Stimulated activated CD8-positive, alpha-beta memory T cell treated with anti-CD3 and anti-CD28 coated beads, Interleukin-7, amount 100 ng/mL, for 4 hours (primary cell): ENCODE results near the gene CMTM3.
"Not testable (repeated sequence)": the region's sequence is repeated elsewhere in the genome, so short reads cannot be mapped to it uniquely, and the experiment has no call there.

ENCODE experiments used
- DNase-seq, 2 donors: peaks; one replicate each; pipeline ENCODE4 v3.0.0-alpha.2; 2020; ENCODE audit warnings: low read depth in 2 of 2

The CMTM3 gene

DNA sequence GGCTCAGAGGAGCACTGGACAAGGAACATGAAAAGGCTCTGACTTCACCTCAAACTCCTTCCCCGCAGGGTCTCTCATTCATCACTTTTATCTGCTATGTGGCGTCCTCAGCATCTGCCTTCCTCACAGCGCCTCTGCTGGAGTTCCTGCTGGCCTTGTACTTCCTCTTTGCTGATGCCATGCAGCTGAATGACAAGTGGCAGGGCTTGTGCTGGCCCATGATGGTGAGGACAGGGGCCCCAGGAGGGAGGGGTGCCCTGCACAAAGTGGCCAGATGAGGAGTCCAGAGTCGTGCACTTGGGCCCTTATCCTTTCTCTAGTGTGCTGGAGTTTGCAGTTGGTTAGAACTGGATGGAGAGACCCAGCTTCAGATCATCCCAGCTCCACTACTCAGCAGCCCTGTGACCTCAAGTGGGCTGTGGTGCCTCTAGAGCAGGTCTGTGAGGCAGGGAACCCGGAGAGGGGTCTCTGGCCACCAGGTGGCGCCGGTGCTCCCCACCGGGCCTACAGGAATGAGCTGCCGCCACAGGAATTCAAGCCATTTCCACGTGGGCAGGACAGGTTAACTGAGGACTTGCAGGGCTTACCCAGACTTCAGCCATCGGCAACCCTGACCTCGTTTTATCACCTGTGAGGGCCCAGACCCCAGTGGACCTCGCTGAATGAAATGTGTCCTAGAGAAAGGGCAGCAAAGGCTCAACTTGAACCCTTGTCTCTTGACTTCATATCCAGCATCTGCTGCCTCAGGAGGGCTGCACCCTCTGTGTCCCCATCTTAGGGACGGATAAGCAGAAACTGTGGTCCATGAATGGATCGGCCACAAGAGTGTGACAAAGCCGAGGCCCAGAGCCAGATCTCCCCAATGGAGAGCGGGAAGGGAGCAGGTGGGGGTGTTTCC lies 4.0 kb downstream of the CMTM3 start:
- DNase-seq: peak; percentile 60 to 76

DNA sequence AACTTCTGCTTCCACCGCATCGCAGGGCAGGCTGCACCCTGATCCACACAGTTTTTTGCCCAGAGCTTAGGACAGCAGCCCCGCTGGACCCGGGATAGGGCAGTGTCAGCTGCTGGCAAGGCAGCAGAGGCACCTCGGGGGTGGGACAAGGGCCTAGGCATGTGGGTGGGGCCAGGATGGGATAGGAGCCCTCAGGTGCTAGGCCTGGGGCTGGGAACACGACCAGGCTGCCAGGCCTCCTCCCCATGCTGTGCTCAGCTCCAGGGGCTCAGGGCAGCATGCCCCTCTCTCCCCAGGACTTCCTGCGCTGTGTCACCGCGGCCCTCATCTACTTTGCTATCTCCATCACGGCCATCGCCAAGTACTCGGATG lies 4.6 kb downstream of the CMTM3 start:
- DNase-seq: no peak

DNA sequence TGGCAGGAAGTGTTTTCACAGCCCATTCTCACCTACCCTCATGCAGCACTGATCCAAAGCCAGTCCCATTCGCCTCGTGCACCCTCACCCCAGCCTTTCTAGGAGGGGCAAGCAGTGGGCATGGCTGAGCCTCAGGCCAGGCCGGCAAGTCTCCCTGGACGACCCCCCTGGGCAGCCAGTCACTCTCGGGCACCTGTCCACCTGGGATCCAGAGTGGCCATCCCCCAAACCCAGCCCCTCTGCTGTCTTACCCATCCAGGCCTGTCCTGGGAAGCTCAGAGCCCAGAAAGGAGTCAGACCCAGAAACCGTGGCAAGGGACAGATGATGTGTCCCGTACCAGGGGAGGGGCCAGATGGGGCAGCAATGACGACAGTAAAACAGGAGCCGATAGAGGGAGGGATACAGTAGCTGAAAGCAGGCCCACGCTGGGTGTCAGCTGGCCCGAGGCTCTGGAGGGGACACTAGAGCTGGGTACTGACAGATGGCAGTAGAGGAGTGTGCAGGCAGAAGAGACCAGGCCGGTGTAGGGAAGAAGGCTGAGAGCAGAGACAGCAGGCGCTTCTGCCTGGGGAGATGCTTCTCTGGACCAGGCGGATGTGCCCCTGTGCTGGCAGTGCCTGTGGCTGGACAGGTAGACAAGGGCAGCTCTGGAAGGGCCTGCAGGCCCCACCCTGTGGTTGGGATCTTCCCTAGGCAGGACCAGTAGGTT lies 5.8 kb downstream of the CMTM3 start:
- no peak for DNase-seq

DNA sequence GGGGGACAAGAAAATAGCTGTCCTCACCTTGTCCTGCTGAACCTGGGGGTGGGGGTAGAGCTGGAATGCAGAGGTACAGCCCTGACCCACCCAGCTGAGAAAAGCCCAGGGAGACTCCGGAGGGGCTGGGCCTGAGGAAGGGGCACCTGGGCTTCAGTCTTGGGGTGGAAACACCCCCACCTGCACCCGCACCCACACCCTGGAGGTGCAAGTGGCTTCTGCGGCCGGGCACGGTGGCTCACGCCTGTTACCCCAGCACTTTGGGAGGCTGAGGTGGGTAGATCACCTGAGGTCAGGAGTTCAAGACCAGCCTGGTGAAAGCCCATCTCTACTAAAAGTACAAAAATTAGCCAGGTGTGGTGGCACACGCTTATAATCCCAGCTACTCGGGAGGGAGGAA lies 7.4 kb downstream of the CMTM3 start:
- DNase-seq: not testable (repeated sequence)

DNA sequence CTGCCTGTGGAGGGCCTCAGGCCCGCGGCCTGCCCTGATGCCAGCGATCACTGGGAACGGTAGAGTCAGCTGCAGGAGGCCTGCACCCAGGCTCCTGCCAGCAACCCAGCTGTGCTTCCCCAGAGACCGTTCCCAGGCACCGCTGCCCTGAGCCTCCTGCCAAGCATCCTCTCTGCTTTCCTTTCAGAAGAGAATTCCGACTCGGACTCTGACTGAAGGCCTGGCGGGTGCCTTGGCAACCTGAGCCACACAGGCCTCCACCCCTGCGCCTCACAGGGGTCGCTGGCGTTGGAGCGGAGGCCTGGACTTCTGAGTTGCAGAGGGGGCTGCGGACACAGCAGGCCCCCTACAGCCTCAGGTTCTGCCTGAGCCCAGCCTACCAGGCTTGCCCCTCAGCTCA lies 7.9 kb downstream of the CMTM3 start:
- no peak for DNase-seq

DNA sequence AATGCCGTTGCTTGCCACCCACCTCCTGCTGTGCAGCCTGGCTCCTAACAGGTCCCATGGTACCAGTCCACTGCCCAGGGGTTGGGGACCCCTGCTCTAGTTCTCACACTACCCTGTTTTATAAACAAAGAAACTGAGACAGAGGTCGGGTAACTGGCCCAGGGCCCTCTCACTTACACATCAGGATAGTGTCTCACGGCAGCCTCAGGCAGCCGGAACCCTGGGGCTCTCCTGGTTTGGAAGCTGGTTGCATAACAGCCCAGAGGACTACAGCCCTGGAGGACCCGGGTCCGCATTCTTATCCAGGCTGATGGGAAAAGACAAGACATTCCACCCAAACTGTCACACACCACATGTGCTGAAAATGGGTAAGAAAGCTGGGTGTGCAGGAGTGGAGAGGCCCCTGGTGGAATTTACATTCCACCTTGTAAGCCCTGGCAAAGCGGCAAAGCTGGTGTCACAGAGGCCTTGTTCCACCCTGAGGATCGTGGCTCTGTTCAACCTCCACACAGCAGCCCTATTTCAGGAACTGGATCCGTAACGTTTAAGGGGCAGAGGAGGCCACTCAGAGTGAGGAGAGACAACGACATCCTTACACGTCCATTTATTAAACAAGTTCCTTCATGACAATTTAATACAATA lies 9.8 kb downstream of the CMTM3 start:
- DNase-seq: no peak

DNA sequence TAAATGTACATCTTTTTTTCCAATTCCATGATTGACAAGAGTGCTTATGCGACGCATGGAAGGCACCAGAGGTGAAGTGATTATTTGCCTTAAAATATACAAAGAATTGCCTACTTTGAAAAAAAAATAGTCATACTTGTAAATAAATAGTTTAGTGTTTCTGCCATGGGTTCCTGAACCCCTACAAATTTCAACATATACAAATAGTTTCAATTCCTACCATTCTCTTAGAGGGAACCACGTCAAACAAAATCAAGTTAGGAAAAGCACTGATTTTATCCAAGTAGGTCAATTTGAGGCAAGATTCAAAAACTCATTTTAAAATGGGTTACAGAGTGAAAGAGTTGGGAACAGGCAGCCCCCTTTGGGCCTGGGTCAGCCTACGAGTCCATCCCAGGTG lies 11.7 kb downstream of the CMTM3 start:
- no peak for DNase-seq

DNA sequence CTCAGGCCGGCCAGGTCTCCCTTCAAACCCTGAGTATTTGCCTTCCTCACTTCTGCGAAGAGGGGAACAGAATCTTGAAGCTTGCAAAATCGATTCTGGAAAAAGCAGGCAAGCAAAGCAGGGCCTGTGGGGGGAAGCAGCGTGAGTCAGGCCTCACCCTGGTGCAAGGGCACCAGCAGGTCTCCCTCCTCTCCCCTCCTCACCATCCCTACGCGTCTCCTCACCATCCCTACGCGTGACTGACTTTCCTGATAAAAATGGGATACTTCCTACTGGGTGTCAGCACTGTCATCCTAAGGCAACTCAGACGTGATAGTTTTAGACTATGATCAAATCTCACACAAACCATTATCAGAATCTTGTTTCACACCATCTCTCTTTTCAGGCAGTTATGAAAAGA lies 12.1 kb downstream of the CMTM3 start:
- DNase-seq: no peak

DNA sequence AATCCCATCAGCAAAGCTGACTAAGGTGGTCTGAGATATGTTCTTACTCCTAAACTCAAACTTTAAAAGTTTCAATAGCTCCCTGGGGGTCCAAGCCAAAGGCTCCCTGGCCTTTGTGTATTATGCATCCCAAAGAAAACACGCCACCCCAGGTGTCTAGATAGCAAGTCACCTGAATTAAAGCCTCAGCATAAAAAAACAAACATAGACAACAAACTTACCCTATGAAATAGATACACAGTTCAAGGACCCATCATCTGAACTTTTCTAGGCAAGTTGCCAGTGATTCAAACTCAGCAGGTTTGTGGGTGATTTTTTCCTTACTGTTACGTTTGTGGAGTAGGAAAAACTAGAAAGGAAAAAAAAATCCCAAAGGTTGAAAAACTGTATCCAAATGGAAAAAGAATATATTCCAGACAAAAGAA lies 12.5 kb downstream of the CMTM3 start:
- no peak for DNase-seq

DNA sequence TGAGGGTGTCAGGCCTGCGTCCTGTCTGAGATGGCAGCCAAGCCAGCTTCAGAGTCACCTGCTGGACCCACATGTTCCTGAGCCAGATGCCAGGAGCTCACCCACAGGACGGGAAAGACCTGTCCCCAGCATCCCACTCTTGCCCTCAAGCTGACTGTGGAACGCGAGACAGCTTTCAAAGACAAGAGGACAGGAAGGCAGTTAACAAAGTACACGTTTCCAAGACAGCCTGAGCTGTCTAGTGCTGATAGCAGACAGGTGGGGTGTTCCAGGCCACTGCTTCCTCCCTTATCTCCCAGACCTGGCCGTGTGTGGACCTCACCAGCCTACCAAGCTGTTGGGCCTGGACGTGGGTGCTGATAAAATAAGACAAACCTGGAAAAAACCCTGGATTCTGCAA lies 13.2 kb downstream of the CMTM3 start:
- no peak for DNase-seq

DNA sequence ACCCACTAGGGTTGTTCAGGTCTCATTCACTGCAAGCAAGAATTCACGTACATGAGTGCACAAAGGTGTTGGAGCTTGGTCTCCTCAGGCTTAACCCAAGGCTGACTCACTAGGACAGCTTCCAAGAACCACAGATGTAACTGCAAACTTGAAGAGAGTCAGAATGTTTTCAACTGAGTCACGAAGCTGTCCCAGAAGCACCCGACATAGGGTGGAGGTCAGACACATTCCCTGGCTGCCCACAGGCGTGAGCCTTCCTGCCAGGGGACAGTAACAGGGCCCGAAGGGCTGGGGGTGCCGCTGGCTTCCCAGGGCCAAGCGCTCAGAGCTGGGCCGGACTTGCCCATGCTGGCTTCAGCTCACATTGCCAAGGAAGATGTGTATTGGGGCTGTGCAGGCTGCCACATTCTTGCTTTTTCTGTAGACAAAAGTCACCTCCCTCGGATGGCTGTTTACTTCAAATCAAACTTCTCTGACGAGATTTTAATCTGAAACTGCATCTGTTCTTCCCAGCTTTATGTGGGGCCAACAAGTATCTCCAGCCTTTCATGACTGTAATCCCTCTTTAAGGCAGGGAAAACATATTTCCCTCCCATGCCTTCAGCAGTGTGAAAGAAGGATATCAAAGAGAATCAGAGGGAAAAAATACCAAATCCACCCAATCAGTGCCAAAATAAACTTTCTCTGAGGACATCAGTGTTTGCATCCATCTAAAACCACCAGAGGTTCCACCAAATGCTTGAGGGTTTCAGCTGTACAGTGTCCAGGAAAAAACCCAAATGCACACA lies 14.3 kb downstream of the CMTM3 start:
- DNase-seq: no peak

DNA sequence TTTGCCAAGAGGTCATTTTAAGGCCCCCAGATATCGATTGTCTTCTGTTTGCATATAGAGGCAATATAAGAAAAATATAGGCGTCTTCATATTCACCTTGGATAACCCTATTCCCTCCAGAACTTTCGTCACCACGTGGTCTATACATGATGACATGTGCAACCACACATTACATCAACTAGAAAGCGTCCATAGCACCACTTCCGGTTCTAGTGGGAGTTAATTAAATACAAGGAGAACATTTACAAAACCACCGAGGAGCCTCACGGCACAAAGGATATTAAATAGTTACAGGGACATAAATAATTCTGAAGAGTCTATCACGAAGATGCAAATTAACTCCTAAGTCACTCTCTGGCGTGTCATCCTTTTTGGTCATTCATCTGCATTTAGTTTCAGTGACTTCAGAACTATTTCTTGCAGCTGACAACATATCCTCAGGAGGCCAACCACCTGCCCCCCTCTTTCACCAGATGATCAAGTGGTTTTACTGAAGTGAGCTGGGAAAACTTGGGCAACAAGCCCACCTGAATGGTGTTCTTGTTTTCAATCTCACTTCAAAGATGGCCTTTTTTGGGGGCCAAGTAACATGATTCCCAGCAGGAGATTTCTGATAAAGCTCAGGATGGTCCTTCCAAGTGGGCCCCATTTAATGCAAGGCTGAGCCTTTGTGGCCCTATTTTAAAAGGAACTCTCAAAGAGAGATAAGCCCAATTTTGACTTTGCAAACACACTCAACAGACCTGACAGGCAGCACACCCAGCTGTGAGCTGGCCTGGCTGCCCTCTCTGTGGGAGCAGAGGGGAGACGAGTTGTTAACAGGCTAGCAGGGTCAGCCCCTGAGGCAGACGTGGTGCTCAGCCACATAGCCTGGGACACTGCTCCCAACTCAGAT lies 15.3 kb downstream of the CMTM3 start:
- no peak for DNase-seq

DNA sequence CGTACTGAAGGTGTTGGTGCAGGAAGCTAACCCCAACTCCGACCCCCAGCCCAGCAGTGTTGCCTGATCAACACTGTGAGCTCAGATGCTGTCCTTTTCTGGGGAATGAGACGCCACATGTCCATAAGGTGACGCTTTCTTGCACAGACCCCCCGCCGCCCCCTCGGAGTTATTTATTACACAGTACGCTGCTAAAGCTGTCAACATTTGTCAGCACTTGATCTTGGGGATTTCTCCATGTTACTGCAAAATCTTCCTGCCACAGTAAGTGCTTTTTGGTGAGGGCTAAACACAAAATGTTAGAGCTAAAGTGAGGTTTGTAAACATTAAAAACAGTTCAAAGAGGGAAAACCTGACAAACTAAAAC lies 15.9 kb downstream of the CMTM3 start:
- DNase-seq: no peak

DNA sequence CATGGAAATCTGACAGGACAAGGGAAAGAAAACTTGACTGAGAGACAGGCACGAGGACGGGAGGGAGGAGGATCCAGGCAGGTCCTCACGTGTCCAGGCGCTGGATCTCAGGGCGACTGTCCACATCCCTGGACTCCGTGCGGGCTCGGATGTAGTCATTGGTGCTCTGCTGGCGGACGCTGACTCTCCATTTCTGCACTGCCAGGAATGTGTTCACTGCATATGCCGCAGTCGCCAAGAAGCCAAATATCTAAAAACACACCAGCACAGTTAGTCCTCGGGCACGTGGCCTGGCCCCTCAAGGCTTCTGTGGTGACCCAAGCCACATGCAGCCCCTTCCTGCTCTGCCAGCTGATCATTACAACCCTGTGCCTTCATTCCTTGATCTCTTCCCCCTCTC lies 17.5 kb downstream of the CMTM3 start:
- no peak for DNase-seq

DNA sequence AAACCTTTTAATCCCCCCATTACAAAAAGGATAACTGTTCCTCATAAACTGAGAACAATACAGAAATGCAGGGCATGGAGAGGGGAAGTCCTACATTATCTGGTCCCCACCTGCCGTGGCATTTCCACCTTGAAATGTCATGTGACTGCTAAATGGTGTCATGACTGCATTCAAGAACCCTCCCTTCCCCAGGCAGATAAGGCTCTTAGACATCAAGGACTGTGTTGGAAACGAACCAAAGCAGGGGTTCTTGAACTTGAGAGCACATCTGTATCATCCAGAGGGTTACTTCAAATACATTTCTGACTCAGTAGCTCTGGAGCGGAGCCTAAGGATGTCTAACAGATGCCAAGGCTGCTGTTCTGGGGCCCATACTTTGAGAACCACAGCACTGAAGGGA lies 18.4 kb downstream of the CMTM3 start:
- DNase-seq: no peak

DNA sequence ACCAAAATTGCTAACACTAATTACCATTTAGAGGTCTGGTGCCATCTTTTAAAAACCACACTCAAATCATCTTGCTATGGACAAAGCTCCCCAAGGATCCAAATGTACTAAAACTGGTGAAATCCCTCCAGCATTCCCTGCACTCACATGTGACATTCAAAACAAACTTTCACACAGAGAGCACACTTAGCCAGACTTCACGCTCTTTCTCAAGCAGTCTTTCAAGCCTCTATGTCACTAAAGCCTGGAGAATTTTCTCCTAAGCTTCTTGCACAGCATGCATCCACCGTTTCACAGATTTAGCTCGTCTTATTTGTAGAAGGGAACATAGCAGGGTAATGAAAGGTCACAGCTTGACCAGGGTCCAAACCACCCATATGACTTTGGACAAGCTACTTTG lies 19.3 kb downstream of the CMTM3 start:
- no peak for DNase-seq

DNA sequence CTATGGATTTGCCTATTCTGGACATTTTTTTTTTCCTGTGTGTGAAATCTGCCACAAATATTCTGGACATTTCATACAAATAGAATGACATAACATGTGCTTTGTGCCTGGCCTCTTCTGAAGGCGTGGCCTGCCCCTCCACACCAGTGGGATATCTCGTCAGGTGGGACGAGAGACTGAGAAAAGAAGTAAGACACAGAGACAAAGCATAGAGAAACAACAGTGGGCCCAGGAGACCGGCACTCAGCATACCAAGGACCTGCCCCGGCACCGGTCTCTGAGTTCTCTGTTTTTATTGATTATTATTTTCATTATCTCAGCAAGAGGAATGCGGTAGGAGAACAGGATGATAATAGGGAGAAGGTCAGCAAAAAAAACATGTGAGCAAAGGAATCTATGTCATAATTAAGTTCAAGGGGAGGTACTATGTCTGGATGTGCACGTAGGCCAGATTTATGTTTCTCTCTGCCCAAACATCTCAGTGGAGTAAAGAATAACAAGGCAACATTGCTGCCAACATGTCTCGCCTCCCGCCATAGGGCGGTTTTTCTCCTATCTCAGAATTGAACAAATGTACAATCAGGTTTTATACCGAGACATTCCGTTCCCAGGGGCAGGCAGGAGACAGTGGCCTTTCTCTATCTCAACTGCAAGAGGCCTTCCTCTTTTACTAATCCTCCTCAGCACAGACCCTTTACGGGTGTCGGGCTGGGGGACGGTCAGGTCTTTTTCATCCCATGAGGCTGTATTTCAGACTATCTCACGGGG lies 23.3 kb downstream of the CMTM3 start:
- not testable (repeated sequence) for DNase-seq

DNA sequence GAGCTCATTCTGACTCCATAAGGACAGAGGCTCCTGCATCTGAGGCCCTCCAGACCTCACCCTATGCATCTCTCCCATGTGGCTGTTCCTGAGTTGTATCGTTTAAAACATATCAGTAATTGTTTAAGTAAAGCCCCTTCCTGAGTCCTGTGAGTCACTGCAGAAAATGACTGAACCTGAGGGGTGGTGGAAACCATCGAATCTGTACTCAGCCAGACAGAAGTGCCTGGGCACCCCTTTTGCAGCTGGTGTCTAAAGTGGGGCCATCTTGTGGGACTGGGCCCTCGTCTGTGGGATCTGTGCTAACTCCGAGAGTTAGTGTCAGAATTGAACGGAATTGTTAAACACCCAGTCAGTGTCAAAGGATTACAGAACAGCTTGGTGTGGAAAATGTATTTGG lies 25.4 kb downstream of the CMTM3 start:
- DNase-seq: no peak

DNA sequence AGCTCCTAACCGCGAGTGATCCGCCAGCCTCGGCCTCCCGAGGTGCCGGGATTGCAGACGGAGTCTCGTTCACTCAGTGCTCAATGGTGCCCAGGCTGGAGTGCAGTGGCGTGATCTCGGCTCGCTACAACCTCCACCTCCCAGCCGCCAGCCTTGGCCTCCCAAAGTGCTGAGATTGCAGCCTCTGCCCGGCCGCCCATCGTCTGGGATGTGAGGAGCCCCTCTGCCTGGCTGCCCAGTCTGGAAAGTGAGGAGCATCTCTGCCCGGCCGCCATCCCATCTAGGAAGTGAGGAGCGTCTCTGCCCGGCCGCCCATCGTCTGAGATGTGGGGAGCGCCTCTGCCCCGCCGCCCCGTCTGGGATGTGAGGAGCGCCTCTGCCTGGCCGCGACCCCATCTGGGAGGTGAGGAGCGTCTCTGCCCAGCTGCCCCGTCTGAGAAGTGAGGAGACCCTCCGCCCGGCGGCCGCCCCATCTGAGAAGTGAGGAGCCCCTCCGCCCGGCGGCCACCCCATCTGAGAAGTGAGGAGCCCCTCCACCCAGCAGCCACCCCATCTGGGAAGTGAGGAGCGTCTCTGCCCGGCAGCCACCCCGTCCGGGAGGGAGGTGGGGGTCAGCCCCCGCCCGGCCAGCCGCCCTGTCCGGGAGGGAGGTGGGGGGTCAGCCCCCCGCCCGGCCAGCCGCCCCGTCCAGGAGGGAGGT lies 26.2 kb downstream of the CMTM3 start:
- DNase-seq: not testable (repeated sequence)

DNA sequence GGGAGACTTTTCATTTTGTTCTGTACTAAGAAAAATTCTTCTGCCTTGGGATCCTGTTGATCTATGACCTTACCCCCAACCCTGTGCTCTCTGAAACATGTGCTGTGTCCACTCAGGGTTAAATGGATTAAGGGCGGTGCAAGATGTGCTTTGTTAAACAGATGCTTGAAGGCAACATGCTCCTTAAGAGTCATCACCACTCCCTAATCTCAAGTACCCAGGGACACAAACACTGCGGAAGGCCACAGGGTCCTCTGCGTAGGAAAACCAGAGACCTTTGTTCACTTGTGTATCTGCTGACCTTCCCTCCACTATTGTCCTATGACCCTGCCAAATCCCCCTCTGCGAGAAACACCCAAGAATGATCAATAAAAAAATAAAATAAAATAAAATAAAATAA lies 27.1 kb downstream of the CMTM3 start:
- DNase-seq: not testable (repeated sequence)
